Measurements from ENCODE around the gene LSR. TPM values are rescaled to one million over a fixed set of nuclear protein-coding genes. Genes with fewer than 3 reads are reported as not detected.

The LSR gene
- total RNA-seq: 147 and 247 TPM in 2 replicates

DNA sequence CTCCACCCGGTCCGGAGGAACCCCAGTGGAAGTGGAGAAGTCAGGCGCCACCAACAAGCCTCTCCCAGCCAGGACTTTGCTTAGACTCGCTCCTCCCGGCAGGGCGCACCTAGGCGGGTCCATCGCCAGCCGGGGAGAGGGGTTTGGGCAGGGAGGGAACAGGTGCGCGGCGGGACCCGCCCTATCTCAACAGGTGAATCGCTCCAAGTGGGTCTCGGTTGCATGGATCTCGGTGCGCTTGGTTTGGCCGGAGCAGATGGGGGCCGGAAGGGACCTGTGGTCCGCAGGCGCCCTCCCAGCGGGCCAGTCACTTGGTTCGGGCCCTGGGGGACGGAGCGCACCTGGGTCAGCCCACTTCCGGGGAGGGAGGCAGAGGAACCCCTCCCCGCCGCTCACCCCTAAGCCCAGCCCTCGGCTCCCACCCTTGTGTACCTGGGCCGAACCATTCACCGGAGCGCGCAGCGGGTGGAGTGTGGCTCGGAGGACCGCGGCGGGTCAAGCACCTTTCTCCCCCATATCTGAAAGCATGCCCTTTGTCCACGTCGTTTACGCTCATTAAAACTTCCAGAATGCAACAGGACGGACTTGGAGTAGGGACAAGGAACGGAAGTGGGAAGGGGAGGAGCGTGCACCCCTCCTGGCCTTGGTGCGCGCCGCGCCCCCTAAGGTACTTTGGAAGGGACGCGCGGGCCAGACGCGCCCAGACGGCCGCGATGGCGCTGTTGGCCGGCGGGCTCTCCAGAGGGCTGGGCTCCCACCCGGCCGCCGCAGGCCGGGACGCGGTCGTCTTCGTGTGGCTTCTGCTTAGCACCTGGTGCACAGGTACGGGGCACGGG, at the start of gene LSR:
TSS of gene LSR (plus strand) at position 693 of the 836 bp plus-strand sequence. CDS start at position 714, 21 bp downstream.
- Histone ChIP-seq H3K27me3 (ENCODE audit: control insufficient read depth, insufficient read depth, low read length) (no peaks in the 10 kb centered on the region), H3K4me3 (ENCODE audit: low read depth, low read length) (peak within 1 kb of the TSS; percentile 89)
- peak; percentile 55 for DNase-seq (ENCODE audit: low read depth)

DNA sequence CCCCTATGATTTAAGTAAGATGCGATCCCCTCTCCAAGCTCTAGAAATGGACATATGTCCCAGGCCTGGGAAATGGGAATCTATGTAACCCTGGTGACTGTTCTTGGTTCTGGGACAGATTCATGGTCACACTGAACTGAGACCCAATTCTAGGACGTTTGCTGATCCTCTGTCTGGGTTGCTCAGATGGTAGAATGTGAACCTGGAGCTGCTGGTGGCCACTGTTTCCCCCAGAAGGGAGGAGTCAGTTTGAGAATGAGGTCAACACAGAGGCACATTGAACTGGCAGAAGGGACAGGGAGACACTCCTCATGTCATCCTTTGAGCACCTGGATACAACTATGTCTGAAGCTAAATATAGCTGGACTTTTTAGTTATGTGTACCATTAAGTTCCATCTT, 49.3 kb upstream of the LSR start:
- DNase-seq (ENCODE audit: low read depth): no peak
- no peaks in the 10 kb centered on the region for H3K36me3 ChIP-seq (ENCODE audit: control insufficient read depth, insufficient read depth, low read length)
- no peak for TF ChIP-seq CTCF (IDR thresholded peaks at IDR 0.05; ENCODE audit: insufficient read depth, low read length, poor library complexity, severe bottlenecking)
- H3K4me3 ChIP-seq (ENCODE audit: low read depth, low read length): no peak overlapping the region
- H3K27me3 ChIP-seq (ENCODE audit: control insufficient read depth, insufficient read depth, low read length): peaks cover 6% of the 10 kb centered on the region

More for the DNA sequence above, at the start of gene LSR:
- no peaks in the 10 kb centered on the region for H3K36me3 ChIP-seq (ENCODE audit: control insufficient read depth, insufficient read depth, low read length)
- TF ChIP-seq CTCF (IDR thresholded peaks at IDR 0.05; ENCODE audit: insufficient read depth, low read length, poor library complexity, severe bottlenecking): no peak

GRCh38 chr19:35202722-35203688, 45.8 kb upstream of the LSR start:
- Histone ChIP-seq H3K36me3 (ENCODE audit: control insufficient read depth, insufficient read depth, low read length) (no peaks in the 10 kb centered on the region), H3K27me3 (ENCODE audit: control insufficient read depth, insufficient read depth, low read length) (peaks cover 8% of the 10 kb centered on the region), H3K4me3 (ENCODE audit: low read depth, low read length) (no peak overlapping the region)
- no peak for DNase-seq (ENCODE audit: low read depth)
- no peak for TF ChIP-seq CTCF (IDR thresholded peaks at IDR 0.05; ENCODE audit: insufficient read depth, low read length, poor library complexity, severe bottlenecking)

- Histone ChIP-seq H3K27me3 (ENCODE audit: control insufficient read depth, insufficient read depth, low read length) (peaks cover 8% of the 10 kb centered on the region), H3K36me3 (ENCODE audit: control insufficient read depth, insufficient read depth, low read length) (no peaks in the 10 kb centered on the region), H3K4me3 (ENCODE audit: low read depth, low read length) (no peak overlapping the region)
- no peak for TF ChIP-seq CTCF (IDR thresholded peaks at IDR 0.05; ENCODE audit: insufficient read depth, low read length, poor library complexity, severe bottlenecking)
- no peak for DNase-seq (ENCODE audit: low read depth)
Observed at GRCh38 chr19:35204799-35205732, 43.7 kb upstream of the LSR start.

GRCh38 chr19:35205733-35206323, 43.0 kb upstream of the LSR start:
- DNase-seq (ENCODE audit: low read depth): no peak
- no peak for TF ChIP-seq CTCF (IDR thresholded peaks at IDR 0.05; ENCODE audit: insufficient read depth, low read length, poor library complexity, severe bottlenecking)
- Histone ChIP-seq H3K27me3 (ENCODE audit: control insufficient read depth, insufficient read depth, low read length) (peaks cover 5% of the 10 kb centered on the region), H3K4me3 (ENCODE audit: low read depth, low read length) (no peak overlapping the region), H3K36me3 (ENCODE audit: control insufficient read depth, insufficient read depth, low read length) (no peaks in the 10 kb centered on the region)
